Kidney (tissue), 14 donors: ENCODE data around the gene SPATA16. TPM values are rescaled to one million over a fixed set of nuclear protein-coding genes. Genes with fewer than 3 reads are reported as not detected.

Source experiments
- DNase-seq, 5 donors: peaks; one replicate each; pipeline ENCODE4 v3.0.0-alpha.2; 2013 to 2020
- FAIRE-seq: peaks from 2 replicates; lab custom pipeline; 2012; peaks lifted over from hg19 to GRCh38; lab: Jason Lieb, UNC
- H3K27ac ChIP-seq, 2 donors: one replicate each; pipeline ENCODE4 v1.7.0; 2013; ENCODE audit warnings: low read depth in 2 of 2, low read length in 2 of 2, inconsistent platforms in 1 of 2
- H3K27me3 ChIP-seq: one replicate; pipeline ENCODE4 v1.7.1; 2013; ENCODE audit warnings: low read length, inconsistent platforms; ENCODE audit not compliant: control insufficient read depth, insufficient read depth
- H3K36me3 ChIP-seq, 3 donors: one replicate each; pipeline versions ENCODE4 v1.7.0 to v1.7.1; 2013; ENCODE audit warnings: low read length in 3 of 3, control low read depth in 1 of 3, inconsistent platforms in 1 of 3; ENCODE audit not compliant: insufficient read depth in 3 of 3, control insufficient read depth in 2 of 3
- H3K4me1 ChIP-seq, 3 donors: one replicate each; pipeline versions ENCODE4 v1.7.0 to v1.7.1; 2013; ENCODE audit warnings: low read length in 3 of 3, inconsistent platforms in 1 of 3, low read depth in 1 of 3; ENCODE audit not compliant: control insufficient read depth in 2 of 3, insufficient read depth in 2 of 3
- H3K4me3 ChIP-seq, 3 donors: one replicate each; pipeline versions ENCODE4 v1.7.0 to v1.8.1; 2013; ENCODE audit warnings: low read length in 3 of 3, control low read depth in 1 of 3, inconsistent platforms in 1 of 3
- H3K9ac ChIP-seq, 3 donors: one replicate each; pipeline versions ENCODE4 v1.7.0 to v1.7.1; 2013; ENCODE audit warnings: low read length in 3 of 3, control low read depth in 1 of 3, inconsistent platforms in 1 of 3
- H3K9me3 ChIP-seq, 3 donors: one replicate each; pipeline versions ENCODE4 v1.7.0 to v1.7.1; 2013; ENCODE audit warnings: low read length in 3 of 3, control low read depth in 1 of 3, inconsistent platforms in 1 of 3; ENCODE audit not compliant: control insufficient read depth in 2 of 3, insufficient read depth in 1 of 3
- CTCF ChIP-seq: IDR thresholded peaks from 3 replicates; pipeline ENCODE4 v1.5.1; 2012; ENCODE audit warnings: mild to moderate bottlenecking, moderate library complexity, borderline replicate concordance; ENCODE audit not compliant: insufficient read depth; ENCODE audit errors: extremely low read depth
- intact Hi-C: fragments of 100-400 bp; cut with DNase I; formaldehyde crosslinking; loops from one replicate; pipeline ENCODE4 v1.11.1; 2022
- polyA plus RNA-seq: library from polyadenylated mRNA; stranded (reverse); fragments of 350-450 nt; fragmentation: Illumina TruSeq; extraction: RNeasy Lipid Tissue Mini Kit (QIAGEN cat#74804); gene quantifications from one replicate; pipeline ENCODE4 v1.2.3, GENCODE V29; 2014; ENCODE audit warnings: low read depth, low replicate concordance; ENCODE audit not compliant: insufficient read depth
- total RNA-seq: library from RNA; stranded (reverse); fragmentation: NEBNext Ultra II Directional; extraction: Animal tissue kit (Norgen Biotek cat#: 25700); gene quantifications from one replicate; pipeline ENCODE4 v1.2.1, GENCODE V29; 2021
- donor health status: control.
- donor health status: control.
- donor health status: control.
- donor health status: control.
- donor health status: control.
- donor health status: DM: yes; HTN: yes; CAD: no.
- donor health status: Normal renal cell carcinoma (clear cell type).

SPATA16 gene
- total and polyA plus RNA-seq, 2 donors from 2014 or later = 0.17 TPM; not detected in 1

- no peak for FAIRE-seq
- H3K36me3 ChIP-seq = no peaks in the 10 kb centered on the region
Observed at GRCh38 chr3:172929451-172929850, 211.6 kb downstream of the SPATA16 start.

DNA sequence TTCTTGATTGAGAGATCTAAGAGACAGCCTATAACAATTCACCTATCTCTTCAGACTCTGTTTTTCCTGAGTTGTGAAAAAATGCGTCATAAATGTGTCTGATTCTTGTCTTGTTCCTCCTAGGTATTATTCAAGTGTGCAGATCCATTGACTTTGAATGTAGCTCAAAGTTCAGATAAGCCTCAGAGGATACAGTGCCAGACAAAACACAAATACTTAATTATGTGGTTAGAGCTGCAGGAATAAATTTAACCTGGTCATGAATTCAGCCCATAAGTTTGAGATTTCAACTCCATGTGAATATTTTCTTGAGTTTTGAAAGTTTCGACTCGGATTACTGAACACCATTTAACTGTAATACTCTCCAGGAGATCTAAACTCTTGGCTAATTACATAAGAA, 216.5 kb downstream of the SPATA16 start:
- no peak overlapping the region for H3K4me3 ChIP-seq
- no peak overlapping the region for H3K27ac ChIP-seq
- no peaks in the 10 kb centered on the region for H3K4me1 ChIP-seq
- TF ChIP-seq CTCF = no peak
- intact Hi-C loops = no loop called here
- no peaks in the 10 kb centered on the region for H3K9me3 ChIP-seq
- FAIRE-seq (no peak), DNase-seq (no peak)
- no peak overlapping the region for H3K9ac ChIP-seq
- H3K36me3 ChIP-seq = no peaks in the 10 kb centered on the region
- H3K27me3 ChIP-seq = no peaks in the 10 kb centered on the region

More at GRCh38 chr3:172929451-172929850, 211.6 kb downstream of the SPATA16 start:
- Histone ChIP-seq H3K9ac (no peak overlapping the region), H3K4me1 (no peaks in the 10 kb centered on the region), H3K27me3 (no peaks in the 10 kb centered on the region), H3K9me3 (no peaks in the 10 kb centered on the region), H3K4me3 (no peak overlapping the region), H3K27ac (no peak overlapping the region)
- intact Hi-C loops = no loop called here
- TF ChIP-seq CTCF = no peak
- DNase-seq = no peak

GRCh38 chr3:172919297-172919683, 221.7 kb downstream of the SPATA16 start:
- intact Hi-C loops = no loop called here
- H3K4me3 ChIP-seq = no peak overlapping the region
- FAIRE-seq (no peak), DNase-seq (no peak)
- H3K27ac ChIP-seq = no peak overlapping the region
- H3K27me3 ChIP-seq = no peaks in the 10 kb centered on the region
- TF ChIP-seq CTCF = no peak
- no peaks in the 10 kb centered on the region for H3K36me3 ChIP-seq
- H3K9ac ChIP-seq = no peak overlapping the region
- no peaks in the 10 kb centered on the region for H3K4me1 ChIP-seq
- no peaks in the 10 kb centered on the region for H3K9me3 ChIP-seq
